Measurements from ENCODE around the gene PPP3CA.

The PPP3CA gene

GRCh38 chr4:101200561-101200960, 146.8 kb downstream of the PPP3CA start:
- no peaks in the 10 kb centered on the region for H3K9me3 ChIP-seq (ENCODE audit: insufficient read depth, low read depth, low read length)
- H3K27ac ChIP-seq (ENCODE audit: low read length): no peak overlapping the region
- peaks cover 7% of the 10 kb centered on the region; the same call in 1 of the 2 replicates for H3K4me1 ChIP-seq (ENCODE audit: insufficient read depth, low read length)
- H3K4me3 ChIP-seq (ENCODE audit: low read length): no peak overlapping the region
- H3K27me3 ChIP-seq (ENCODE audit: insufficient read depth, low read length): no peaks in the 10 kb centered on the region
- no peak overlapping the region for H3K9ac ChIP-seq (ENCODE audit: low read depth, low read length)
- no peaks in the 10 kb centered on the region for H3K36me3 ChIP-seq (ENCODE audit: insufficient read depth, low read depth, low read length)

GRCh38 chr4:101199507-101200285, 147.6 kb downstream of the PPP3CA start:
- H3K4me1 ChIP-seq (ENCODE audit: insufficient read depth, low read length): peaks cover 7% of the 10 kb centered on the region; the same call in 1 of the 2 replicates
- no peaks in the 10 kb centered on the region for H3K36me3 ChIP-seq (ENCODE audit: insufficient read depth, low read depth, low read length)
- H3K9ac ChIP-seq (ENCODE audit: low read depth, low read length): no peak overlapping the region
- no peak overlapping the region for H3K4me3 ChIP-seq (ENCODE audit: low read length)
- no peak overlapping the region for H3K27ac ChIP-seq (ENCODE audit: low read length)
- no peaks in the 10 kb centered on the region for H3K27me3 ChIP-seq (ENCODE audit: insufficient read depth, low read length)
- H3K9me3 ChIP-seq (ENCODE audit: insufficient read depth, low read depth, low read length): no peaks in the 10 kb centered on the region

GRCh38 chr4:101198682-101199339, 148.5 kb downstream of the PPP3CA start:
- Histone ChIP-seq H3K36me3 (ENCODE audit: insufficient read depth, low read depth, low read length) (no peaks in the 10 kb centered on the region), H3K9ac (ENCODE audit: low read depth, low read length) (no peak overlapping the region), H3K4me3 (ENCODE audit: low read length) (no peak overlapping the region), H3K9me3 (ENCODE audit: insufficient read depth, low read depth, low read length) (no peaks in the 10 kb centered on the region), H3K4me1 (ENCODE audit: insufficient read depth, low read length) (peaks cover 7% of the 10 kb centered on the region; the same call in 1 of the 2 replicates), H3K27ac (ENCODE audit: low read length) (no peak overlapping the region), H3K27me3 (ENCODE audit: insufficient read depth, low read length) (no peaks in the 10 kb centered on the region)

- Histone ChIP-seq H3K9me3 (ENCODE audit: insufficient read depth, low read depth, low read length) (no peaks in the 10 kb centered on the region), H3K4me3 (ENCODE audit: low read length) (no peak overlapping the region), H3K27me3 (ENCODE audit: insufficient read depth, low read length) (no peaks in the 10 kb centered on the region), H3K4me1 (ENCODE audit: insufficient read depth, low read length) (peaks cover 7% of the 10 kb centered on the region; the same call in 1 of the 2 replicates), H3K36me3 (ENCODE audit: insufficient read depth, low read depth, low read length) (no peaks in the 10 kb centered on the region), H3K9ac (ENCODE audit: low read depth, low read length) (no peak overlapping the region), H3K27ac (ENCODE audit: low read length) (no peak overlapping the region)
These were observed 150.0 kb downstream of the PPP3CA start for GRCh38 chr4:101197350-101197749.

- H3K4me3 ChIP-seq (ENCODE audit: low read length): peak overlapping the region; percentile 31; the same call in 1 of the 2 replicates
- no peaks in the 10 kb centered on the region for H3K27me3 ChIP-seq (ENCODE audit: insufficient read depth, low read length)
- no peaks in the 10 kb centered on the region for H3K36me3 ChIP-seq (ENCODE audit: insufficient read depth, low read depth, low read length)
- H3K9ac ChIP-seq (ENCODE audit: low read depth, low read length): no peak overlapping the region
- no peak overlapping the region for H3K27ac ChIP-seq (ENCODE audit: low read length)
- no peaks in the 10 kb centered on the region for H3K9me3 ChIP-seq (ENCODE audit: insufficient read depth, low read depth, low read length)
- H3K4me1 ChIP-seq (ENCODE audit: insufficient read depth, low read length): peaks cover 9% of the 10 kb centered on the region; the same call in 1 of the 2 replicates
These were observed 155.1 kb downstream of the PPP3CA start for GRCh38 chr4:101192244-101192643.

GRCh38 chr4:101191302-101192098, 155.8 kb downstream of the PPP3CA start:
- Histone ChIP-seq H3K4me1 (ENCODE audit: insufficient read depth, low read length) (peaks cover 14% of the 10 kb centered on the region; the same call in 1 of the 2 replicates), H3K27me3 (ENCODE audit: insufficient read depth, low read length) (no peaks in the 10 kb centered on the region), H3K9me3 (ENCODE audit: insufficient read depth, low read depth, low read length) (no peaks in the 10 kb centered on the region), H3K27ac (ENCODE audit: low read length) (peak overlapping the region; percentile 65), H3K9ac (ENCODE audit: low read depth, low read length) (peak overlapping the region; percentile 62; the same call in 1 of the 2 replicates), H3K4me3 (ENCODE audit: low read length) (peak overlapping the region; percentile 31; the same call in 1 of the 2 replicates), H3K36me3 (ENCODE audit: insufficient read depth, low read depth, low read length) (no peaks in the 10 kb centered on the region)

- no peak overlapping the region for H3K4me3 ChIP-seq (ENCODE audit: low read length)
- H3K4me1 ChIP-seq (ENCODE audit: insufficient read depth, low read length): peaks cover 14% of the 10 kb centered on the region; the same call in 1 of the 2 replicates
- H3K27ac ChIP-seq (ENCODE audit: low read length): peak overlapping the region; percentile 65
- H3K9ac ChIP-seq (ENCODE audit: low read depth, low read length): no peak overlapping the region; the same call in 1 of the 2 replicates
- no peaks in the 10 kb centered on the region for H3K27me3 ChIP-seq (ENCODE audit: insufficient read depth, low read length)
- no peaks in the 10 kb centered on the region for H3K9me3 ChIP-seq (ENCODE audit: insufficient read depth, low read depth, low read length)
- no peaks in the 10 kb centered on the region for H3K36me3 ChIP-seq (ENCODE audit: insufficient read depth, low read depth, low read length)
These were observed 156.6 kb downstream of the PPP3CA start for GRCh38 chr4:101190751-101191150.

- Histone ChIP-seq H3K4me3 (ENCODE audit: low read length) (no peak overlapping the region), H3K27ac (ENCODE audit: low read length) (no peak overlapping the region), H3K4me1 (ENCODE audit: insufficient read depth, low read length) (peaks cover 16% of the 10 kb centered on the region; the same call in 1 of the 2 replicates), H3K9ac (ENCODE audit: low read depth, low read length) (no peak overlapping the region), H3K27me3 (ENCODE audit: insufficient read depth, low read length) (no peaks in the 10 kb centered on the region), H3K36me3 (ENCODE audit: insufficient read depth, low read depth, low read length) (no peaks in the 10 kb centered on the region), H3K9me3 (ENCODE audit: insufficient read depth, low read depth, low read length) (no peaks in the 10 kb centered on the region)
These were observed 158.4 kb downstream of the PPP3CA start for GRCh38 chr4:101188906-101189305.

- Histone ChIP-seq H3K9me3 (ENCODE audit: insufficient read depth, low read depth, low read length) (peaks cover 5% of the 10 kb centered on the region), H3K4me1 (ENCODE audit: insufficient read depth, low read length) (peaks cover 16% of the 10 kb centered on the region; the same call in 1 of the 2 replicates), H3K4me3 (ENCODE audit: low read length) (no peak overlapping the region), H3K9ac (ENCODE audit: low read depth, low read length) (no peak overlapping the region), H3K27me3 (ENCODE audit: insufficient read depth, low read length) (no peaks in the 10 kb centered on the region), H3K27ac (ENCODE audit: low read length) (no peak overlapping the region), H3K36me3 (ENCODE audit: insufficient read depth, low read depth, low read length) (peaks cover 4% of the 10 kb centered on the region; the same call in 1 of the 2 replicates)
These were observed 159.5 kb downstream of the PPP3CA start for GRCh38 chr4:101187841-101188240.

GRCh38 chr4:101186567-101187184, 160.7 kb downstream of the PPP3CA start:
- H3K27ac ChIP-seq (ENCODE audit: low read length): no peak overlapping the region
- no peak overlapping the region for H3K4me3 ChIP-seq (ENCODE audit: low read length)
- H3K4me1 ChIP-seq (ENCODE audit: insufficient read depth, low read length): peaks cover 16% of the 10 kb centered on the region; the same call in 1 of the 2 replicates
- peaks cover 7% of the 10 kb centered on the region for H3K9me3 ChIP-seq (ENCODE audit: insufficient read depth, low read depth, low read length)
- H3K27me3 ChIP-seq (ENCODE audit: insufficient read depth, low read length): no peaks in the 10 kb centered on the region
- peaks cover 9% of the 10 kb centered on the region; the same call in 1 of the 2 replicates for H3K36me3 ChIP-seq (ENCODE audit: insufficient read depth, low read depth, low read length)
- no peak overlapping the region for H3K9ac ChIP-seq (ENCODE audit: low read depth, low read length)

- H3K4me3 ChIP-seq (ENCODE audit: low read length): no peak overlapping the region
- peaks cover 7% of the 10 kb centered on the region for H3K9me3 ChIP-seq (ENCODE audit: insufficient read depth, low read depth, low read length)
- peaks cover 9% of the 10 kb centered on the region; the same call in 1 of the 2 replicates for H3K36me3 ChIP-seq (ENCODE audit: insufficient read depth, low read depth, low read length)
- no peaks in the 10 kb centered on the region for H3K27me3 ChIP-seq (ENCODE audit: insufficient read depth, low read length)
- H3K27ac ChIP-seq (ENCODE audit: low read length): no peak overlapping the region
- H3K9ac ChIP-seq (ENCODE audit: low read depth, low read length): no peak overlapping the region
- peaks cover 7% of the 10 kb centered on the region; the same call in 1 of the 2 replicates for H3K4me1 ChIP-seq (ENCODE audit: insufficient read depth, low read length)
These were observed 162.7 kb downstream of the PPP3CA start for GRCh38 chr4:101184668-101185067.
